Renal pelvis (tissue), 4 donors: ENCODE data around the gene ITPR2. TPM values are rescaled to one million over a fixed set of nuclear protein-coding genes. Genes with fewer than 3 reads are reported as not detected.
"Not testable (repeated sequence)": the region's sequence is repeated elsewhere in the genome, so short reads cannot be mapped to it uniquely, and the experiment has no call there.

Experiments
- DNase-seq: peaks from one replicate; pipeline ENCODE4 v3.0.0-alpha.2; 2013
- polyA plus RNA-seq, 3 donors: library from polyadenylated mRNA; unstranded; fragments of 120-200 nt; gene quantifications; one replicate each; pipeline ENCODE4 v1.2.1, GENCODE V29; 2013; ENCODE audit not compliant: insufficient read length in 3 of 3

Gene ITPR2
- polyA plus RNA-seq, 3 donors, result 13.7 to 18.0 (median 14.3) TPM

DNA sequence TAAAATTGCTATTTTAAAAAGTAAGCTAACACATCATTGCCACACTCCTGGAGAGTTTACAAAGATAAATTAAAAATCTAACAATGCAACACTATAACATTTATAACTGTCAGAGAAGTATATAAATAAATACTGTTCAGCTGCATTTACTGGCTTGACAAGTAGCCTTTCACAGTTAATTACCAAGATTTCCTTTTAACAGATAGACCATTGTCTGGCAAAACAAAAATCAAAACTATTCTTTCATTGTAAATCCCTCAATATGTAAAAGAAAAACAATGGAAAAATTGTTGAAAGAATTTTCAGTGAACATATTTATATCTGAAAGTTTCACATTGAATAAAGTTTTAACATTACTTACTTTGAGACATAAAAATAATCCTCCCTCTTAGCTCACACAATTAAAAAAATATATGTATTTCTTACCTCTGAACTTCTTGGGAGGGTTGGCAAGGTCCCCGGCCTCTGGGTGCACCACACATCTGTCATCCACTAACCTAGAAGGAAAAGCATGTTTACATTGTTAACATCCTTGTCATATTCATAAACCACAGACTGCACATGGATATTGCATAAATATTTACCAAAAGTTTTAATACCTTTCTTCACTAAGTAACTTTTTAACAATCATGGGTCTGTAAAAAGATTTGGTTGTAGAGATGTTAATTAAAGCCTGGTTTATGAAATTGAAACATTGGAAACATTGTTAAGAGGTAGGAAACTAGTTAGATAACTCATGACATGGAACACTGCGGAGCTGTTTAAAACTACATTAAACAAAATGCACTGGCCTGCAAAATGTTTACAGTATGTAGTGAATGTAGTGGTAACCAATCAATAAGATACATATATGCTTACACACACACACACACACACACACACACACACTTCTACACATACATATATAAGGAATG is 43.0 kb downstream of the ITPR2 start:
- DNase-seq, result no peak

DNA sequence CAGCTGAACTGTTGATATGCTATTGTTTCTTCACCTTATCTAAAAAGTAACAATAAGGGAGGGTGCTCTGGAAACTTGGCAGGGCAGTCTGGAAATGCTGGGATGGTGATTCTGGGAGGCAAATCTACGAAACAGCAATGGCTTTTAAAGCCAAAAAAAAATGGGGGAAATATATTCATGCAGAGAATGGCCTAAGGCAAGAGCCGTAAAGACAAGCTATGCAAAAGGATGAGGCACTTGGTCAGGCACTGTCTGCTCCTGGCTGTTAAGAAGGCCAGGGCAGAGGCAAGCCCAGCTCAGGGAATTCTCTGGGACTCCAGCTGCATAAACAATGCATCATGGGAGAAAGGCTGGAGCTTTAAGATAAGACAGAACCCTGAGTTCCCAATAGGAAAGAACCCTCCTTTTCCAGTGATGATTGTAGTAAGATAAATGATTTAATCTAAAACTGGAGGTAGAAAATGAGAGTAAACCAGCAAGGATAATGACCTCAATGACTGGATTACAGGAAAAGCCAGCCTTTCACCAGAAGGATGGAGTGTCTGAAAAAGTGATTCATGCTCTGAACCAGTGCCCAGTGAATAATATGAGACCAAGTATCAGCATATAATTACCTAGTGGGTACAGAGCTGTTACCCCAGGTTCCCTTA is 46.0 kb downstream of the ITPR2 start:
- DNase-seq, result no peak

DNA sequence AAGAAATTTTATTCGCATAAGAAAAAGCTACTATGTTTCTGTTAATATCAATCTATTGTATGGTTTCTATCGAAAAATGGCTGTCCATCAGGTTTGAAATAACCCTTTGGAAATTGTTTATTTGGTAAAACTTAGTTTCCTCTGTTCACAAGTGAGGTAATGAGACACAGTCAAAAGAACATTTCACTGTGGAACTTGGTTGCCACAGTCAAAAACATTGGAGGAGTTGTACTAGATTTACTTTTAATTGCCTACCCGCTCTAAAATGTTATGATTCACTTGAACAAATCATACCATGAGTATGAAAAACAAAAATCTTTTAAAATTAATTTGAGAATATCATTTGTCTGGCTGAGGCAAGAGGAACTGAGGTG is 46.5 kb downstream of the ITPR2 start:
- DNase-seq, result no peak

DNA sequence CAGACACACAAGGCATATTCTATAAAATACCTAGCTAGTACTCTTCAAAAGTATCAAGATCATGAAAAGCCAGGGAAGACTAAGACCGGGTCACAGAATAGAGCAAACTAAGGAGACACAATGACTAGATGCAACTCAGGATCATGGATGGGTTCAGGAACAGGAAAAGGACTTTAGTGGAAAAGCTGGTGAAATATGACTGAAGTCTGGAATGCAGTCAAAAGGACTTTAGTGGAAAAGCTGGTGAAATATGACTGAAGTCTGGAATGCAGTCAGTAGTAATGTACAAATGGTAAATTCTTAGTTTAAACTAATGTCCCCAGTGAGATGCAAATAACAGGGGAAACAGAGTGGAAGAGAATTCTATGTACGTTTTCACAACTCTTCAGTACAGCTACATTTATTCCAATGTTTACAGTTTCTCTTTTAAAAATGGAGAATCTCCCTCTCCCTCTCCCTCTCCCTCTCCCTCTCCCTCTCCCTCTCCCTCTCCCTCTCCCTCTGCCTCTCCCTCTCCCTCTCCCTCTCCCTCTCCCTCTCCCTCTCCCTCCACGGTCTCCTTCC is 49.1 kb downstream of the ITPR2 start:
- DNase-seq, result not testable (repeated sequence)

DNA sequence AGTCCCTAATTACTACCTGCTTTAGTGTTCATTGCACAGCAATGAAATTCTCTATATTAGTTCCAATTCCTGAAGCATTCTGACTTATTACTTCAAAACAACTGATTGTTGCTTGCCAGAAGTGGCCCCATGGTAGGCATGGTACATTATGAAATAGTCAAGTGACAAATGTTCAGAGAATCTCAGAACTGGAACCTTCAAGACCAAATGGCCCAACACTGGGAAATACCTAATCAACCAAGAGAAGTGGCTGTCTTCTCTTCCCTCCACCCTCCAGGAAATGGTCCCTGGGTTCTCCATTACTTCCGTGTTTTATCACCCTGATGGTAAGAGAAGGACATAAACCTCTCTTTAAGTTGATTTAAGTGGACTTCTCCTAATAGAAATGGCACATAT is 49.9 kb downstream of the ITPR2 start:
- no peak for DNase-seq

DNA sequence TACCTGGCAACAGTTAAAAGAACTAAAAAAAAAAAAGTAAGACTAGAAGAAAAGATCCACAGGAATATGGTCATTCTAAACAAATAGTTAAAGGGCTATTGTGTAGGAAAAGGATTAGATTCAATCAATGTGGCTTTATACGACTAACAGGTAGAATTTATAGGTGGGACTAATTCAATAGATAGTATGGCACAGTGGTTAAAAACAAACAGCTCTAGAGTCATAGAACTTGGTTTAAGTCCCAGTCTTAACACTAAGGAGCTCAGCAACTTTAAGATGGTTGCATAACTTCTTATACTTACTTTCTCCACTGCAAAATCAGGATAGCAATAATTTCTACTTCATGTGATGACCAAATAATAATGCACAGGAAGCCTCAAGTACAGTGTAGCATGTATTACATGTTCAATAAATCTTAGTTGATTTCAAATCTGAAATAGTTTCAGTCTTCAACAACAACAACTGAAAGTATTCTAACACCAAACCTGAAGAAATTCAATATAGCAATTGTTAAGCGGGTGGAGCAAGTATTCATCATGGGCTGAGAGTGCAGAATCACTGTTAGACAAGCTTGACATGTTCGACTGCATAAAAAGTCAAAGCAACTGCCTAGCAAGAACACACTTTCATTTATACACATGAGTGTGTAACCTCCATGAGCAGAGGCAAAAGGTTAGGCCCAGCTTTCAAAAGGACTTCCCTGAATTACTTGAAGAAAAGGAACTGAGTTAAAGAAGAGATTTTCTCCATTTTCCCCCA is 50.4 kb downstream of the ITPR2 start:
- no peak for DNase-seq

DNA sequence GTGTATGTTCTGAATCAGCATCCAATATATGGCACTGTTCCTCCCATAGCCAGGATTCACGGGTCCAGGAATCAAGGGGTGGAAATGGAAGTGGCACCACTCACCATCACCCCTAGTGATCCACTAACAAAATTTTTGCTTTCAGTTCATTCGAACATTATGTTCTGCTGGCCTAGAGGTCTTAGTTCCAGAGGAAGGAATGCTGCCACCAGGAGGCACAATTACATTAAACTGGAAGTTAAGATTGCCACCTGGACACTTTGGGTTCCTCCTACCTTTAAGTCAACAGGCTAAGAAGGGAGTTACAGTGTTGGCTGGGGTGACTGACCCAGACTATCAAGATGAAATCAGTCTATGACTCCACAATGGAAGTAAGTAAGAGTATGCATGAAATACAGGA is 52.3 kb downstream of the ITPR2 start:
- DNase-seq, result not testable (repeated sequence)

DNA sequence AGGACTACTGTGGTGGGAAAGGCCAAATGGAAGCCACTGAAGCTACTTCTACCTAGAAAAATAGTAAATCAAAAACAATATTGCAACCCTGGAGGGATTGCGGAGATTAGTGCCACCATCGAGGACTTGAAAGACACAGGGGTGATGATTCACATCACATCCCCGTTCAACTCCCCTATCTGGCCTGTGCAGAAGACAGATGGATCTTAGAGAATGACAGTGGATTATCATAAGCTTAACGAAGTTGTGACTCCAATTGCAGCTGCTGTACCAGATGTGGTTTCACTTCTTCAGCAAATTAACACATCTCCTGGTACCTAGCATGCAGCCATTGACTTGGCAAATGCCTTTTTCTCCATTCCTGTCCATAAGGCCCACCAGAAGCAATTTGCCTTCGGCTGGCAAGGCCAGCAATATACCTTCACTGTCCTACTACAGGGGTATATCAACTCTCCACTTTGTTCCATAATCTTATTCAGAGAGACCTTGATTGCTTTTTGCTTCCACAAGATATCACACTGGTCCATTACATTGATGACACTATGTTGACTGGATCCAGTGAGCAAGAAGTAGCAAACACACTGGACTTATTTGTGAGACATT is 54.7 kb downstream of the ITPR2 start:
- not testable (repeated sequence) for DNase-seq

DNA sequence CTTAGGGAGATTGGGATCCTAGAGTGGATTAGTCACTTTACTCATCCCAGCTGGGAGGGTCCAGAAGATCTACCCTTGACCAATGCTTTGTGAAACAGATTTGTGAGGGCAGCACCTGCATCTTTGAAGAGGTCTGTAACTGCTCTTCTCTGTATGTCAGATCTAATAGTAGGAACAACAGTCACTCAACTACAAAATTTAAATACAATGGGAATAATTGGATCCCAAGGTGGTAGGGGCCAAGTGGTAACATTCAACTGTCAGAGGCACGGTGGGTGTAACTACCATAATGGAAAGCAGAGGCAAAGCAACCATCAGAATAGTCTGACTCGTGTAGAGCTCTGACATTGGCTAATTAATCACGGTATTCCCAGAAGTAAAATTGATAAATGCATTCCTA is 55.8 kb downstream of the ITPR2 start:
- DNase-seq, result no peak

DNA sequence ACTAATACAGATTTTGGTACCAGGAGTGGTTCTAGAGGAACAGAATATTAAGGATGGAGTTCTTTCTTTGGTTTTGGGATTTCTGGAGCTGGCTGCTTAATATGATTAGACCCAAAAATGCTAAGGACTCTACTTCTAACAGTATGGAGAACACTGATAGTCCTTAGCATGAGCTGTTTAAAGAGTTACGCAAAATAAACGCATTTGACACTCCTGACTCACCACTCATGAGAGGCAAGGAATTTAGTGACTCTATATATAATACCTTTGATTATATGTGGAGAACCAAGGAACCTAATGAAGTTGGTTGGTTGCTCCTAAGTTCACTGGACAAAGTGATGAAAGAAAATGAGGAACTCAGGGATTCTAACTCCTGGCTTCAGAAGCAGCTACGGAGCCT is 57.0 kb downstream of the ITPR2 start:
- DNase-seq, result not testable (repeated sequence)

DNA sequence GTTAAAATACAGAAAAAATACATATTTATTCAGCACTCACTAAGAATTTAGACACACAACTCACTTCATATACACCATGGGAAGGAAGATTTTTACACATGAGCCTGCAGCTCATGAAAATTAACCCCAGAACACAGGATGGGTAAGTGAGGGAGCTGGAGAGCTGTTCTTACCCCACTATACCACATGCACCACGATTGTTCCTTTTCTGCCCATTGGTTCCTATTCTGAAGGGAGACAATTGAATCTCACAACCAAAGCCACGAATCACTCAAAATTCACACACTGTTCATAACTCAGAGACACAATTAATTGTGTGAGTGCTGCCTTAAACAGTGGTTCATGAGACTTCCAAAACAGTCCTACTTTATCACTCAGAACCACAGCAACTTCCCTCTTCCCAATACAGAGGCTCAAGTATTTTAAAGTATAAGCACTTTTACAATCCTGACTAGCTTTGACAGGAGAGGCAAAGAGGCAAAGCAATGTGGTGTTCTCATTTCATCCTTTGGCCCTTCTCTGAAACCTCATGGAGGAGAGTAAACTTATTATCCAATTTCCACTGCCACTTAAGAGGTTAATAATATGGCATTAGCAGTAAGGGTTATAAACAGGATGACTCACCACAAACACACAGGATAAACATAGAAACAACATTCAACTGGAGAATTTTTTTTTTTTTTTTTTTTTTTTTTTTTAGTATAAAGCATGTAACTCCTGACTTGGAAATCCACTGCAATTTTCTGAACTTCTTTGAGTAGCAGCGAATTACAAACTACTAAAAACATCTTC is 59.5 kb downstream of the ITPR2 start:
- DNase-seq, result no peak

DNA sequence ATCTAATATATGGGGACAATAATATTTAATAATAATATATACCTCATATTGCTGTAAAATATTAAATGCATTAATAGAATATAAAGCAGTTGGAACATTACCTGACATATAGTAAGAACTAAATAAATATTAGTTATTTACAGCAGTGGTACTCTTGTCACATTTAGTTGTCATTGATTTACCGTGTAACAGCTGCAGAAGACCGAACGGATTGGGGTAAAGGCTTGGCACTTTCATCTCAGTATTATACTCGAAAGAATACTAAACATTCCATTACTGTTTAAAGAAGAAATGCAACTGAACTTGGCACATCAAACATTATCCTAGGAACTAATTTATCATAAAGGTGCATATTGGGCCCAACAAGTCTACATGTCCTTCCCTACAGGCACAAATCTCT is 61.1 kb downstream of the ITPR2 start:
- DNase-seq, result no peak

DNA sequence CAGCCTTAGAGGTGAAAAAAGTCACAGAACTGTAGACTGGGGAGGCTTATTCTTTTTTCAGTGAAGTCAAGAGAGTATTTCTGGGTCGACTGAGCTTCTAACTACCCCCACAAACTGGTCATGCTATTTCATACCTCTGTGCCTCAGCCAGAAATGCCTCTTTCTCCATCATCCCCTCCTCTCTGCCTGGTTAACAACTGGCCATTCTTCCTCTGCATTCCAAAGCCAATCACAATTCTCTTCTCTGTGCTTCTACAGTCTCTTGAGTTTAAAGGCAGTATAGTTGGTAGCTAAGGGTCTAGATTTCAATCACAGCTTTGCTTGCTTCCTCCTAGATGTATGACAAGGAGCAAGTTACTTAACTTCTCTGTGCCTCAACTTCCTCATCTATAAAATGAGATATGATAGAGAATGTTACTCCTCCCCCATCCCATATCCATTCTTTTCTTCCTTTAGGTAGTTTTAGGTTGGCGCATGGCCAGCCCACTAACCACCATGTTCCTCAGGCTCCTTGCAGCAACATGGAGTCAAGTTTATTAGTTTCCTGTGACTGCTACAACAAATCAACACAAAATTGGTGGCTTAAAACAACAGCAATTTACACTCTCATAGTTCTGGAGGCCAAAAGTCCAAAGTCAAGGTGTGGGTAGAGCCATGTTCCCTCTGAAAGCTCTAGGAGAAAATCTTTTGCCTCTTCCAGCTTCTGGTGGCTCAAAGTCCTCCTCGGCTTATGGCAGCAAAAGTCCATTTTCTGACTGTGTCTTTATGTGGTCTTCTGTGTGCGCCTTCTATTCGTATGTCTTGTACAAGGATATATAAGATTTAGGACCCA is 62.5 kb downstream of the ITPR2 start:
- DNase-seq, result no peak

DNA sequence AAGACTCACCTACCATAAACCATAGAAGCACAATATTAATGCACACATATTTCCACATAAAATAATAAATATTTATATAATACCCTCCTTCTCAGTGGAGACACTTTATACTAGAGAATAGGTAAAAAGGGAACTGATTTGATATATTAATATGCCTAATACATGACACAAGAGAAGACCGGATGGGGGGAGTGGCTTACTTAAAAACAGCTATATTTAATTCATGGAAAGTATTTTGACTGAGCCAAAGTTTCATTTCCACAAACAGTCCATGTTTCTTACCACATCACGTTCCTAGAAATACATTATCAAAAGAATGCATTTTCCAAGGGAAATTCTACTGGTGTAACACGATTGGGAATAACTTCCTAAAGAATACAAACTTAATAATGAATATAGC is 63.4 kb downstream of the ITPR2 start:
- no peak for DNase-seq

DNA sequence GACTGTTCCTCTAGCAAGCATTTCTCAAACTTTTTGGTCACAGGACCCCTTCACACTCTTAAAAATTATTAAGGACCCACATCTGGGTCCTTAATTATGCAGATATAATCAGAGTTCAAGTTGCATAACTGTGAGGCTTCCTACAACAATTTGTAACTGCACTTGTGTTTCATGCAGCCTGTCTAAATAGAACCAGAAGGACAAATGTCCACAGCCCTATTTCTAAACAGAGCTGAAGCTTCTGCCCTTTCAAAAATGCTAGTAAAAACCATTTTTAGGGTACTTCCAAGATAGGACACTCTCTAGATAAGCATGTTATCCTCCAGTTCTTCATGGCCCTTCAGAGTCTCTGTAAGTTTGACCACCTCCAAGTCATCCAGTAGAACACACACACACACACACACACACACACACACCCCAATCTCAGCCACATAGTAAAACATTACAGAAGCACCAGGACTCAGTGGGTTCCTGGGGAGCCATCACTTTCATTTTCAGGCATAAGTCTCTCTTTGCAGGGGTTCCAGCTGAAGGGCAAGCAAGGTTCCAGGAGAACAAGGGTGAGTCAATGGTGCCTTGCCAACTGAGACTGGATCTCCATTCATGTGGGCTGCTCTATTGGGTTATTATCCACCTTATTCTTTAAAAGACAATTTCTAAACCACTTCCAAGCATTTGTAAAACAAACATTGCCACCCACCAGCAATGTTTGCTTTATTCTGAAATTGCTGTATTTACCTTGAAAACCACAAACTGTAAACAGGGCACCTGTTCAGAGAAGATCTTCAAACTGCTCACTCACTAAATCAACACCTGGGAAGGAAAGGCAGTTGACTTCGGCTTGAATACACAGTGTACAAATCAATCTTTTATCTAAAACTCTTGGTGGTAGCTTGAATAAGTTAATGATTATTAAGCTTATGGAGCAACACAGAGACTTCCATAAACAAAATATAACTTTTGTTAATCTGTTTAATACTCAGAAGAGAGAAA is 64.1 kb downstream of the ITPR2 start:
- no peak for DNase-seq

DNA sequence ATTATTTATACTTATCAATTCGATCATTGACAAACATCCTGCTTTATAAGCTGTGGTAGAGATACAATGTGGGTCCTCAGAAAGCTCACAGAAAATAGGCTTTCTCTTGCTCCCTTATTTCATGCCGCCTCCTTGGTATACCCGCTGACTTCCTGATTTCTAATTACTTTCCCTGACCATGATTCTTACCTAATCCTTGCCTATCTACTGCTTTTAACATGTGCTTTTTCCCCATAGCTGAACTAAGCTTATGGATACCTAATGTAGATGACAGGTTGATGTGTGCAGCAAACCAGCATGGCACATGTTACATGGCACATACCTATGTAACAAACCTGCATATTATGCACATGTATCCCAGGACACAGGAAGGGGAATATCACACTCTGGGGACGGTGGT is 65.1 kb downstream of the ITPR2 start:
- no peak for DNase-seq

DNA sequence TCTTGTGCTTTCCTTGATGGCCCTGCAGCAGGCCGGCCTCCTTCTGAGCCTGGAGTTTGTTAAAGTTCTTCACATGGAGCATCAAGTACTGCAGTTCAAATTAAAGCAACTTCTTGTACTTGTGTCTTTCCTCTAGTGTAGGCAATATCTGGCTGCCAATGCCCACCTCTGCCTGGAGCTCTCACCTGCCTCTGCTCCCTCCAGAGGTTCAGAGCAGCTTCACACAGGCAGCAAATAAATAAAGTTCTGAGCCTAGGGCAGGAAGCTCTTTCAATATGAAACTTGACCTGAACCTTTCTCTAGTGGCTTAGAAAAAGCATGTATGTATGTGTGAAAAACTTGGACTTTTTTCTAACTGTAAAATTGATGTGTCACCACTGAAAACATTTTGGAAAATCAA is 65.9 kb downstream of the ITPR2 start:
- DNase-seq, result no peak

DNA sequence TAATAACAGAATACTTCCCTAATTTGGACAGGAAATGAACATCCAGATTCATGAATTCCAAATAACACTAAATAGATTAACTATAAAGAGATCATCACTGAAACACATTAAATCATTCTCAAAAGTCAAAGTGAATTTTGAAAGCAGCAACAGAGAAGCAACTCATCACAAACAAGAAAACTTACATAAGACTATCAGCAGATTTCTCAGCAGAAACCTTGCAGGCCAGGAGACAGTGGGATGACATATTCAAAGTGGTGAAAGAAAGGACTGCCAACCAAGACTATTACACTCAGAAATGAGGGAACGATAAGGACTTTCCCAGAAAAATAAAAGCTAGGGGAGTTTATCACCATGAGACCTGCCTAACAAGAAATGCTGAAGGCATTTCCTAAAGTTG is 70.8 kb downstream of the ITPR2 start:
- DNase-seq, result no peak

DNA sequence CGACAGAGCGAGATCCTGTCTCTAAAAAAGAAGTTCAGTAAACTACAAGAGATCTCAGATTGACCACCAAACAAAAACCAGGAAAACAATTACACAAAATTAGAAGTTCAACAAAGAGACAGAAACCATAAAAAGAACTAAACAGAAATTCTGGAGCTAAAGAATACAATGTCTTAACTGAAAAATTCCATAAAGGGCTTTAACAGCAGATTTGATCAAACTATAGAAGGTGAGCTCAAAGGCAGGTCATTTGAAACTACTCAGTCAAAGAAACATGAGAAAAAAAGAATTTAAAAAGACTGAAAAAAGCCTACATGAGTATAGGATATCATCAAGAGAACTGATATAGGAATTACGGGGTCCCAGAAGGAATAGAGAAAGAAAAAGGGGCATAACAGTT is 71.2 kb downstream of the ITPR2 start:
- DNase-seq, result no peak
